T47D (cell line): ENCODE measurements around the gene ANXA11.
"Not testable (repeated sequence)": the region's sequence is repeated elsewhere in the genome, so short reads cannot be mapped to it uniquely, and the experiment has no call there.

Experiments
- DNase-seq, 2 experiments: peaks; one replicate each; pipeline versions ENCODE4 v3.0.0 to v3.0.0-alpha.2; 2011 to 2012; ENCODE audit warnings: low read depth in 1 of 2, low spot score in 1 of 2
- JUND ChIP-seq: IDR thresholded peaks from 2 replicates; pipeline ENCODE4 v1.6.1; 2012; ENCODE audit warnings: low read depth
- in situ Hi-C: cut with HindIII; loops from 2 replicates; pipeline ENCODE4 v1.10.0; 2016; ENCODE audit warnings: low sequenced_read_pairs, low pct_unique_long_range_greater_than_20kb

ANXA11 gene

GRCh38 chr10:80214368-80214982, 9.1 kb upstream of the ANXA11 start:
- in situ Hi-C loops, DNase-seq: not testable (repeated sequence)

GRCh38 chr10:80212535-80213115, 7.3 kb upstream of the ANXA11 start:
- DNase-seq, in situ Hi-C loops: not testable (repeated sequence)

GRCh38 chr10:80211786-80212185, 6.4 kb upstream of the ANXA11 start:
- no peak for TF ChIP-seq JUND
- no peak for DNase-seq
- in situ Hi-C loops = no loop called here

GRCh38 chr10:80210259-80210658, 4.9 kb upstream of the ANXA11 start:
- no peak for DNase-seq
- no peak for TF ChIP-seq JUND

GRCh38 chr10:80207768-80208370, 2.5 kb upstream of the ANXA11 start:
- in situ Hi-C loops = no loop called here
- TF ChIP-seq JUND = no peak

More at GRCh38 chr10:80210259-80210658, 4.9 kb upstream of the ANXA11 start:
- in situ Hi-C loops = no loop called here

GRCh38 chr10:80206277-80206655, 929 bp upstream of the ANXA11 start:
- no peak for DNase-seq
- in situ Hi-C loops = no loop called here

More at GRCh38 chr10:80207768-80208370, 2.5 kb upstream of the ANXA11 start:
- DNase-seq = no peak

GRCh38 chr10:80204677-80205476, 460 bp downstream of the ANXA11 start:
- TF ChIP-seq JUND = no peak
- DNase-seq = no peak
- in situ Hi-C loops = no loop called here

More at GRCh38 chr10:80206277-80206655, 929 bp upstream of the ANXA11 start:
- no peak for TF ChIP-seq JUND

GRCh38 chr10:80203835-80204676, 1.3 kb downstream of the ANXA11 start:
- TF ChIP-seq JUND = no peak
- DNase-seq = peak in 1 of 2 experiments; percentile 42
- in situ Hi-C loops = no loop called here

- peak in 1 of 2 experiments; percentile 52 for DNase-seq
- in situ Hi-C loops = no loop called here
- TF ChIP-seq JUND = no peak
Measured at GRCh38 chr10:80202934-80203834, 2.2 kb downstream of the ANXA11 start.

- DNase-seq, in situ Hi-C loops: not testable (repeated sequence)
Measured at GRCh38 chr10:80202530-80202929, 2.8 kb downstream of the ANXA11 start.

GRCh38 chr10:80201608-80202141, 3.7 kb downstream of the ANXA11 start:
- in situ Hi-C loops = no loop called here
- DNase-seq = no peak
- no peak for TF ChIP-seq JUND
